Measurements from ENCODE around the gene ASS1. TPM values are rescaled to one million over a fixed set of nuclear protein-coding genes. Genes with fewer than 3 reads are reported as not detected.

ASS1 gene
- total RNA-seq, 4 donors from 2014 or later, result 123 to 235 (median 166) TPM

DNA sequence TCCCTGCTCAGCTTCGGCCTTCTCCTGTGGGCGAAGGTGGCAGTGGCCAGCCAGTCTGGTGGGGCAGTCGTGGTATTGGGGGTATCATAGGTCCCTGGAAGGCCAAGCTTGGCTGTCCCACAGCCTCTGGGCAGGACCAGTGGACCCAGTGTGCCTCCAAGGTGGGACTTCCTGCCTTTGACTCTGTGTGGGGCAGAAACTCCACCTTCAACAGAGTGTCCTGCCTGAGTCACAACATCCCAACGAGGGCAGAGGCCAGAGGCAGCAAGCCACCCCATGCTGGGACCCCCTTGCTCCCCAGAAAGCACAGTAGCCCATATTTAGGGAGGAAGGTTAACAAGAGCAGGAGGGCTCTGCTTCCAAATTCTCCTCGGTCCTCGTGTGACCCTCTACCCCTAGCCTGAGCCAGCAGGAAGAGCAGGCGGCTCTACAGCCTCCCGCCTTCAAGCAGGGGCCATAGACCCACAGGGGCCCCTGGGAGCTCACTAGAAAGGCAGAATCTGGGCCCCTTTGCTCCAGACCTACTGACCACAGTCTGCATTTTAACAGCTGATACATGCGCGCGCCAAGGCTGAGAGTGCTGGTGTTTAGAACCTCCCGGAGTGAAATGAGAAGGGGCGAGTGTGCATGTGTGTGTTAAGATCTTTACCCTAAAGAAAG, 83.0 kb downstream of the ASS1 start:
- no peak overlapping the region for H3K4me3 ChIP-seq (replicated peaks in 1 of 3)
- no peaks in the 10 kb centered on the region for H3K9me3 ChIP-seq
- H3K27me3 ChIP-seq, result no peaks in the 10 kb centered on the region
- DNase-seq, result no peak
- H3K36me3 ChIP-seq, result no peaks in the 10 kb centered on the region
- intact Hi-C loops (cut with DNase I), result no loop called here
- H3K27ac ChIP-seq, result no peak overlapping the region
- 51 to 78% methylated on average over 10 to 12 of the region's 13 CpGs for WGBS, 2 donors
- no peaks in the 10 kb centered on the region for H3K4me1 ChIP-seq
- TF ChIP-seq, protein P1, sequence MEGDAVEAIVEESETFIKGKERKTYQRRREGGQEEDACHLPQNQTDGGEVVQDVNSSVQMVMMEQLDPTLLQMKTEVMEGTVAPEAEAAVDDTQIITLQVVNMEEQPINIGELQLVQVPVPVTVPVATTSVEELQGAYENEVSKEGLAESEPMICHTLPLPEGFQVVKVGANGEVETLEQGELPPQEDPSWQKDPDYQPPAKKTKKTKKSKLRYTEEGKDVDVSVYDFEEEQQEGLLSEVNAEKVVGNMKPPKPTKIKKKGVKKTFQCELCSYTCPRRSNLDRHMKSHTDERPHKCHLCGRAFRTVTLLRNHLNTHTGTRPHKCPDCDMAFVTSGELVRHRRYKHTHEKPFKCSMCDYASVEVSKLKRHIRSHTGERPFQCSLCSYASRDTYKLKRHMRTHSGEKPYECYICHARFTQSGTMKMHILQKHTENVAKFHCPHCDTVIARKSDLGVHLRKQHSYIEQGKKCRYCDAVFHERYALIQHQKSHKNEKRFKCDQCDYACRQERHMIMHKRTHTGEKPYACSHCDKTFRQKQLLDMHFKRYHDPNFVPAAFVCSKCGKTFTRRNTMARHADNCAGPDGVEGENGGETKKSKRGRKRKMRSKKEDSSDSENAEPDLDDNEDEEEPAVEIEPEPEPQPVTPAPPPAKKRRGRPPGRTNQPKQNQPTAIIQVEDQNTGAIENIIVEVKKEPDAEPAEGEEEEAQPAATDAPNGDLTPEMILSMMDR (IDR thresholded peaks at IDR 0.05), result no peak
- TF ChIP-seq POLR2A (IDR thresholded peaks at IDR 0.05), result no peak

DNA sequence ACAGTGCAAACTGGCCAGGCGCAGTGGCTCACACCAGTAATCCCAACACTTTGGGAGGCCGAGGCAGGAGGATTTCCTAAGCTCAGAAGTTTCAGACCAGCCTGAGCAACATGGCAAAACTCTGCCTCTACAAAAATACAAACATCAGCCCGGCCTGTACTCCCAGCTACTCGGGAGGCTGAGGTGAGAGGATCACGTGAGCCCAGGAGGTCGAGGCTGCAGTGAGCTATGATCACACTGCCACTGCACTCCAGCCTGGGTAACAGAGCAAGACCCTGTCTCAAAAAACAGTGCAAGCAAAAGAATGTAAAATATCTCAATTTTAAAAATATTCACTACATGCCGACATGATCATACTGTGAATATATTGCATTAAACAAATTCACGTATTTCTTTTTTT, 83.9 kb downstream of the ASS1 start:
- WGBS, 2 donors, result 80 to 89% methylated on average over 8 of the region's 8 CpGs
- no peak overlapping the region for H3K27ac ChIP-seq
- intact Hi-C loops (cut with DNase I), result no loop called here
- H3K27me3 ChIP-seq, result no peaks in the 10 kb centered on the region
- TF ChIP-seq, protein P1 (IDR thresholded peaks at IDR 0.05), result no peak
- TF ChIP-seq POLR2A (IDR thresholded peaks at IDR 0.05), result no peak
- H3K4me1 ChIP-seq, result no peaks in the 10 kb centered on the region
- H3K36me3 ChIP-seq, result no peaks in the 10 kb centered on the region
- DNase-seq, result no peak
- H3K9me3 ChIP-seq, result no peaks in the 10 kb centered on the region
- H3K4me3 ChIP-seq (replicated peaks in 1 of 3), result no peak overlapping the region

DNA sequence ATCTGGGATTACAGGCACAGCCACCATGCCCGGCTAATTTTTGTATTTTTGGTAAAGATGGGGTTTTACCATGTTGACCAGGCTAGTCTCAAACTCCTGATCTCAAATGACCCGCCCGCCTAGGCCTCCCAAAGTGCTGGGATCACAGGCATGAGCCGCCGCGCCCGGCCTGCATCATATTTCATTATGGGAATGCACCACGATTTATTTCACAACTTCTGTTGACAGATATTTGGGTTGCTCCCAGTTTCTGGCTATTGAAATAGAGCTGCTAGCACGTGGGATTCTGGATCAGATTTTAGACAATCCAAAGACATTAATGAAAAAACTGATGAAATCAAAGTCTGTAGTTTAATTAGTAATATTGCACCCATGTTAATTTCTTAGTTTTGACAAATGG, 86.2 kb downstream of the ASS1 start:
- no peak for TF ChIP-seq POLR2A (IDR thresholded peaks at IDR 0.05)
- TF ChIP-seq, protein P1 (IDR thresholded peaks at IDR 0.05), result no peak
- no peaks in the 10 kb centered on the region for H3K27me3 ChIP-seq
- peaks cover 5 to 6% of the 10 kb centered on the region in 2 donors for H3K4me1 ChIP-seq
- H3K36me3 ChIP-seq, result no peaks in the 10 kb centered on the region
- H3K9me3 ChIP-seq, result no peaks in the 10 kb centered on the region
- H3K27ac ChIP-seq, result no peak overlapping the region
- WGBS, 2 donors, result 71 to 84% methylated on average over 9 of the region's 9 CpGs
- intact Hi-C loops (cut with DNase I), result no loop called here
- DNase-seq, result no peak
- no peak overlapping the region for H3K4me3 ChIP-seq (replicated peaks in 1 of 3)

DNA sequence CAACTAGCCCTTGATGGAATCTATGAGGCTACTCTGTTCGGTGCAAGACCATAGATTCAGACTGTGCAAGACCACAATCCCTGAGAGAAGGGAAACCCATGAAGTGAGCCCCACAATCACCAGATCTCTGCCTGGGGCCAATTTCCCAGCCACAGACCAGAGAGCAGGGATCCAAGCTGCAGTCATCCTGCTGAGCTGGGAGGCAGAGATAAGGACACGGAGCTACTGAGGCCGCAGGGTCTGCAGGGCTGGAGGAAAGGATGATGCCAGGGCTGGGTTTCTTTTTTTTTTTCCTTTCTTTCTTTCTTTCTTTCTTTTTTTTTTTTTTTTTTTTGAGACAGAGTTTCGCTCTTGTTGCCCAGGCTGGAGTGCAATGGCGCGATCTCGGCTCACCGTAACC, 86.9 kb downstream of the ASS1 start:
- H3K4me3 ChIP-seq (replicated peaks in 1 of 3), result no peak overlapping the region
- H3K27ac ChIP-seq, result no peak overlapping the region
- DNase-seq, result no peak
- intact Hi-C loops (cut with DNase I), result no loop called here
- H3K36me3 ChIP-seq, result no peaks in the 10 kb centered on the region
- H3K4me1 ChIP-seq, result peaks cover 6 to 10% of the 10 kb centered on the region in 2 donors
- H3K27me3 ChIP-seq, result no peaks in the 10 kb centered on the region
- TF ChIP-seq, protein P1 (IDR thresholded peaks at IDR 0.05), result no peak
- no peak for TF ChIP-seq POLR2A (IDR thresholded peaks at IDR 0.05)
- 95 to 96% methylated on average over 8 of the region's 8 CpGs for WGBS, 2 donors
- H3K9me3 ChIP-seq, result no peaks in the 10 kb centered on the region

DNA sequence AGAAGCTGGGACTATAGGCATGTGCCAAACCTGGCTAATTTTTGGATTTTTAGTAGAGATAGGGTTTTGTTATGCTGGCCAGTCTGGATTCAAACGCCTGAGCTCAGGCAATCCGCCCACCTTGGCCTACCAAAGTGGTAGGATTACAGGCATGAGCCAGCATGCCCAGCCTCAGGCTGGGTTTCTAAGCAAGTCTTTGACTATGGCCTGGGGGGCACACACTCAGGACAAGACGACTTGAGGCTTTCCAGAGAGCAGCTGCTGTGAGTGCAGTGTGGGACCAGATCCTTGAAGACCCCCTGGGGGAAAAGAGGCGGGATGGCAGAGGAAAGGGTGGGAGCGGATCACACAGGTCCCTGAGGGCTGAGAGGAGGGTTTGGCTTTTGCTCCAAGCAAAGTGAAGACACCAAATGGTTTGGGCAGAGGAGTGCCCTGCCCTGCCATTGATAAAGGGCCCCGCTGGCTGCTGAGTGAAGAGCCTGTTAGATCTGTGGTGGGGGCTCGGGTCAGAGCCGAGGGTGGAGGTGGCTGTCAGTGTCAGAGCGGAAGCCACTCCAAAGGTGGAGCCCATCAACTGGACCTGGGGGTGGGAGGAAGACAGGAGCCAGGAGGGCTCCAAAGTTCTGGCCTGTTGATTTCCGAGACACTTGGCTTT, 87.8 kb downstream of the ASS1 start:
- TF ChIP-seq POLR2A (IDR thresholded peaks at IDR 0.05), result no peak
- H3K9me3 ChIP-seq, result no peaks in the 10 kb centered on the region
- no peak overlapping the region for H3K4me3 ChIP-seq (replicated peaks in 1 of 3)
- no peaks in the 10 kb centered on the region for H3K27me3 ChIP-seq
- H3K4me1 ChIP-seq, result peaks cover 6 to 10% of the 10 kb centered on the region in 2 donors
- 85 to 88% methylated on average over 9 to 10 of the region's 10 CpGs for WGBS, 2 donors
- no peak for DNase-seq
- intact Hi-C loops (cut with DNase I), result no loop called here
- no peak overlapping the region for H3K27ac ChIP-seq
- no peaks in the 10 kb centered on the region for H3K36me3 ChIP-seq

Data from thyroid gland (tissue), 4 donors.